Liver (tissue), 9 donors: Measurements from ENCODE around the gene MASP2. TPM values are rescaled to one million over a fixed set of nuclear protein-coding genes. Genes with fewer than 3 reads are reported as not detected.

Experiments
- DNase-seq: peaks from one replicate; pipeline ENCODE4 v3.0.0-alpha.2; 2017; ENCODE audit warnings: low spot score
- H3K27ac ChIP-seq, 2 donors: one replicate each; pipeline ENCODE4 v1.7.0; 2013; ENCODE audit warnings: inconsistent platforms in 2 of 2, low read length in 2 of 2, control low read depth in 1 of 2, low read depth in 1 of 2, mild to moderate bottlenecking in 1 of 2
- H3K27me3 ChIP-seq, 4 donors: one replicate each; pipeline versions ENCODE4 v1.6.1 to v1.7.0; 2013; ENCODE audit warnings: low read length in 3 of 4, inconsistent platforms in 1 of 4, mild to moderate bottlenecking in 1 of 4, moderate library complexity in 1 of 4; ENCODE audit not compliant: control insufficient read depth in 4 of 4, insufficient read depth in 4 of 4
- H3K36me3 ChIP-seq, 4 donors: one replicate each; pipeline versions ENCODE4 v1.6.1 to v1.7.0; 2013; ENCODE audit warnings: low read length in 3 of 4, mild to moderate bottlenecking in 3 of 4, low read depth in 1 of 4, moderate library complexity in 1 of 4; ENCODE audit not compliant: control insufficient read depth in 4 of 4, insufficient read depth in 3 of 4
- H3K4me1 ChIP-seq, 4 donors: one replicate each; pipeline versions ENCODE4 v1.6.1 to v1.7.0; 2013; ENCODE audit warnings: low read length in 3 of 4, mild to moderate bottlenecking in 3 of 4, moderate library complexity in 1 of 4; ENCODE audit not compliant: control insufficient read depth in 4 of 4, insufficient read depth in 4 of 4
- H3K4me3 ChIP-seq, 3 donors: one replicate each; pipeline versions ENCODE4 v1.6.1 to v1.7.0; 2013; ENCODE audit warnings: low read length in 3 of 3, control low read depth in 1 of 3, low read depth in 1 of 3, mild to moderate bottlenecking in 1 of 3
- H3K9ac ChIP-seq, 2 donors: one replicate each; pipeline ENCODE4 v1.7.0; 2013; ENCODE audit warnings: low read length in 2 of 2, mild to moderate bottlenecking in 2 of 2, moderate library complexity in 2 of 2, control low read depth in 1 of 2, low read depth in 1 of 2
- H3K9me3 ChIP-seq, 4 donors: one replicate each; pipeline versions ENCODE4 v1.6.1 to v1.7.0; 2013; ENCODE audit warnings: low read length in 3 of 4; ENCODE audit not compliant: control insufficient read depth in 4 of 4
- ATF3 ChIP-seq: IDR thresholded peaks from 2 replicates; pipeline ENCODE4 v1.6.1; 2016; ENCODE audit warnings: antibody characterized with exemption
- CTCF ChIP-seq: fragments of 150-350 bp; IDR thresholded peaks from 2 replicates; pipeline ENCODE4 v1.5.1; 2017; ENCODE audit warnings: improper control_type of control experiment, low read depth, low read length; ENCODE audit not compliant: missing input control
- EGR1 ChIP-seq, 2 donors: IDR thresholded peaks; 2 replicates each; pipeline ENCODE4 v1.6.1; 2016 to 2018; ENCODE audit warnings: antibody characterized with exemption in 2 of 2, low read depth in 2 of 2
- FOXA2 ChIP-seq: IDR thresholded peaks from 2 replicates; pipeline ENCODE4 v1.6.1; 2016; ENCODE audit warnings: antibody characterized with exemption
- GABPA ChIP-seq, 2 donors: IDR thresholded peaks in 1 of 2; conservative IDR thresholded peaks in 1 of 2; 2 replicates each; pipeline ENCODE4 v1.6.1; 2016; ENCODE audit warnings: antibody characterized with exemption in 2 of 2, mild to moderate bottlenecking in 1 of 2, moderate library complexity in 1 of 2
- HNF4G ChIP-seq: IDR thresholded peaks from 2 replicates; pipeline ENCODE4 v1.6.1; 2016; ENCODE audit warnings: antibody characterized with exemption
- NR2F2 ChIP-seq: IDR thresholded peaks from 2 replicates; pipeline ENCODE4 v1.6.1; 2016; ENCODE audit warnings: antibody characterized with exemption
- RXRA ChIP-seq, 2 donors: IDR thresholded peaks; 2 replicates each; pipeline ENCODE4 v1.6.1; 2017 to 2018; ENCODE audit warnings: antibody characterized with exemption in 2 of 2, mild to moderate bottlenecking in 1 of 2
- SP1 ChIP-seq: IDR thresholded peaks from 2 replicates; pipeline ENCODE4 v1.6.1; 2018; ENCODE audit warnings: antibody characterized with exemption, mild to moderate bottlenecking
- YY1 ChIP-seq: IDR thresholded peaks from 2 replicates; pipeline ENCODE4 v1.6.1; 2016; ENCODE audit warnings: antibody characterized with exemption, mild to moderate bottlenecking
- WGBS: extraction: QIAGEN DNeasy Blood & Tissue Kit; methylation state at CpG from one replicate; pipeline ENCODE4 v1.1.7; 2013; 5-methylcytosine and 5-hydroxymethylcytosine counted together
- polyA plus RNA-seq, 2 donors: library from polyadenylated mRNA; stranded (reverse) in 1 of 2; unstranded in 1 of 2; fragments of 200-250 nt in 1 of 2; fragments of >200 nt in 1 of 2; fragmentation: Nextera tagmentation in 1 of 2; extraction: Ambion mirVana in 1 of 2; gene quantifications; one replicate each; pipeline versions ENCODE4 v1.2.1 to v1.2.3, GENCODE V29; 2013 to 2015
- total RNA-seq, 2 donors: library from RNA; depleted of rRNA; stranded (reverse); fragments of >200 nt; gene quantifications; one replicate each; pipeline ENCODE4 v1.2.3, GENCODE V29; 2014
- TF ChIP-seq, protein P1 (sequence below): IDR thresholded peaks from 2 replicates; pipeline ENCODE4 v1.6.1; 2016; ENCODE audit warnings: antibody characterized with exemption, mild to moderate bottlenecking
- TF ChIP-seq, protein P2 (sequence below): IDR thresholded peaks from 2 replicates; pipeline ENCODE4 v1.6.1; 2016; ENCODE audit warnings: antibody characterized with exemption
- donor health status: healthy.
- donor health status: healthy.
- donor health status: healthy.
- donor health status: healthy.
- donor health status: healthy.

Gene MASP2
- total and polyA plus RNA-seq, 4 donors, result 30.0 to 530 (median 213) TPM

GRCh38 chr1:11026903-11027302 lies 20.1 kb downstream of the MASP2 start:
- no peak for TF ChIP-seq RXRA (IDR thresholded peaks at IDR 0.05)
- TF ChIP-seq, protein P1, sequence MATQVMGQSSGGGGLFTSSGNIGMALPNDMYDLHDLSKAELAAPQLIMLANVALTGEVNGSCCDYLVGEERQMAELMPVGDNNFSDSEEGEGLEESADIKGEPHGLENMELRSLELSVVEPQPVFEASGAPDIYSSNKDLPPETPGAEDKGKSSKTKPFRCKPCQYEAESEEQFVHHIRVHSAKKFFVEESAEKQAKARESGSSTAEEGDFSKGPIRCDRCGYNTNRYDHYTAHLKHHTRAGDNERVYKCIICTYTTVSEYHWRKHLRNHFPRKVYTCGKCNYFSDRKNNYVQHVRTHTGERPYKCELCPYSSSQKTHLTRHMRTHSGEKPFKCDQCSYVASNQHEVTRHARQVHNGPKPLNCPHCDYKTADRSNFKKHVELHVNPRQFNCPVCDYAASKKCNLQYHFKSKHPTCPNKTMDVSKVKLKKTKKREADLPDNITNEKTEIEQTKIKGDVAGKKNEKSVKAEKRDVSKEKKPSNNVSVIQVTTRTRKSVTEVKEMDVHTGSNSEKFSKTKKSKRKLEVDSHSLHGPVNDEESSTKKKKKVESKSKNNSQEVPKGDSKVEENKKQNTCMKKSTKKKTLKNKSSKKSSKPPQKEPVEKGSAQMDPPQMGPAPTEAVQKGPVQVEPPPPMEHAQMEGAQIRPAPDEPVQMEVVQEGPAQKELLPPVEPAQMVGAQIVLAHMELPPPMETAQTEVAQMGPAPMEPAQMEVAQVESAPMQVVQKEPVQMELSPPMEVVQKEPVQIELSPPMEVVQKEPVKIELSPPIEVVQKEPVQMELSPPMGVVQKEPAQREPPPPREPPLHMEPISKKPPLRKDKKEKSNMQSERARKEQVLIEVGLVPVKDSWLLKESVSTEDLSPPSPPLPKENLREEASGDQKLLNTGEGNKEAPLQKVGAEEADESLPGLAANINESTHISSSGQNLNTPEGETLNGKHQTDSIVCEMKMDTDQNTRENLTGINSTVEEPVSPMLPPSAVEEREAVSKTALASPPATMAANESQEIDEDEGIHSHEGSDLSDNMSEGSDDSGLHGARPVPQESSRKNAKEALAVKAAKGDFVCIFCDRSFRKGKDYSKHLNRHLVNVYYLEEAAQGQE, result no peak
- TF ChIP-seq, protein P2, sequence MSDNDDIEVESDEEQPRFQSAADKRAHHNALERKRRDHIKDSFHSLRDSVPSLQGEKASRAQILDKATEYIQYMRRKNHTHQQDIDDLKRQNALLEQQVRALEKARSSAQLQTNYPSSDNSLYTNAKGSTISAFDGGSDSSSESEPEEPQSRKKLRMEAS, result no peak
- TF ChIP-seq CTCF, result no peak
- TF ChIP-seq ATF3, result no peak
- TF ChIP-seq SP1, result no peak
- Histone ChIP-seq H3K27ac (no peak overlapping the region), H3K4me1 (peaks cover 0 to 2% (median 0%) of the 10 kb centered on the region in 4 donors), H3K4me3 (no peak overlapping the region), H3K36me3 (peaks cover 10 to 72% (median 56%) of the 10 kb centered on the region in 4 donors), H3K9ac (no peak overlapping the region), H3K9me3 (no peaks in the 10 kb centered on the region), H3K27me3 (no peaks in the 10 kb centered on the region)
- 96% methylated on average over 5 of the region's 5 CpGs for WGBS
- DNase-seq, result no peak

- Histone ChIP-seq H3K9ac (no peak overlapping the region), H3K27me3 (no peaks in the 10 kb centered on the region), H3K9me3 (no peaks in the 10 kb centered on the region), H3K27ac (no peak overlapping the region), H3K4me1 (peaks cover 0 to 2% (median 0%) of the 10 kb centered on the region in 4 donors), H3K36me3 (peaks cover 10 to 79% (median 62%) of the 10 kb centered on the region in 4 donors), H3K4me3 (no peak overlapping the region)
- TF ChIP-seq NR2F2, result no peak
- no peak for TF ChIP-seq FOXA2
- TF ChIP-seq HNF4G, result no peak
- TF ChIP-seq, protein P2, result no peak
- TF ChIP-seq CTCF, result no peak
- TF ChIP-seq SP1, result no peak
- TF ChIP-seq GABPA (IDR thresholded peaks at IDR 0.05 in 1 of 2, conservative IDR thresholded peaks at IDR 0.05 in 1 of 2), result no peak
- no peak for TF ChIP-seq YY1
- TF ChIP-seq EGR1 (IDR thresholded peaks at IDR 0.05; ENCODE audit: low read depth in 2 of 2), result no peak
- TF ChIP-seq RXRA (IDR thresholded peaks at IDR 0.05), result no peak
- DNase-seq, result no peak
- whole genome bisulfite sequencing, result 91% methylated on average over 1 of the region's 1 CpG
Observed at GRCh38 chr1:11026052-11026451, 21.0 kb downstream of the MASP2 start.
